IPS DF 19.7 (cell line): ENCODE measurements around the gene TUBB8.
"Not testable (repeated sequence)": the region's sequence is repeated elsewhere in the genome, so short reads cannot be mapped to it uniquely, and the experiment has no call there.

Source experiments
- DNase-seq: peaks from one replicate; pipeline ENCODE4 v3.0.0-alpha.2; 2013; ENCODE audit warnings: low read depth, low spot score

TUBB8 gene

GRCh38 chr10:48996-49395, at the start of gene TUBB8:
TSS of gene TUBB8 (minus strand) at chr10:49296. CDS start at chr10:49238, 58 bp downstream.
- DNase-seq, result no peak

GRCh38 chr10:96466-96865, 47.4 kb upstream of the TUBB8 start:
- no peak for DNase-seq

GRCh38 chr10:95356-96115, 46.4 kb upstream of the TUBB8 start:
- no peak for DNase-seq

GRCh38 chr10:94613-95012, 45.5 kb upstream of the TUBB8 start:
- no peak for DNase-seq

GRCh38 chr10:92846-93245, 43.8 kb upstream of the TUBB8 start:
- DNase-seq, result no peak

- DNase-seq, result no peak
Measured at GRCh38 chr10:92153-92552, 43.1 kb upstream of the TUBB8 start.

- DNase-seq, result no peak
Measured at GRCh38 chr10:91313-91712, 42.2 kb upstream of the TUBB8 start.

GRCh38 chr10:90161-90560, 41.1 kb upstream of the TUBB8 start:
- DNase-seq, result no peak

GRCh38 chr10:89248-89647, 40.2 kb upstream of the TUBB8 start:
- no peak for DNase-seq

- no peak for DNase-seq
Measured at GRCh38 chr10:88253-88652, 39.2 kb upstream of the TUBB8 start.

GRCh38 chr10:87177-88080, 38.3 kb upstream of the TUBB8 start:
- no peak for DNase-seq

GRCh38 chr10:86031-86430, 36.9 kb upstream of the TUBB8 start:
- no peak for DNase-seq

- DNase-seq, result no peak
Measured at GRCh38 chr10:85044-85443, 35.9 kb upstream of the TUBB8 start.

- DNase-seq, result no peak
Measured at GRCh38 chr10:83930-84530, 34.9 kb upstream of the TUBB8 start.

- no peak for DNase-seq
Measured at GRCh38 chr10:80477-81105, 31.5 kb upstream of the TUBB8 start.

- no peak for DNase-seq
Measured at GRCh38 chr10:79532-80215, 30.6 kb upstream of the TUBB8 start.

GRCh38 chr10:78556-78955, 29.5 kb upstream of the TUBB8 start:
- DNase-seq, result no peak

GRCh38 chr10:74266-74621, 25.1 kb upstream of the TUBB8 start:
- not testable (repeated sequence) for DNase-seq

GRCh38 chr10:73543-74265, 24.6 kb upstream of the TUBB8 start:
- not testable (repeated sequence) for DNase-seq

- DNase-seq, result not testable (repeated sequence)
Measured at GRCh38 chr10:68156-68555, 19.1 kb upstream of the TUBB8 start.

GRCh38 chr10:49926-50325, 830 bp upstream of the TUBB8 start:
- not testable (repeated sequence) for DNase-seq
